ENCODE results near the gene WDR86. TPM values are rescaled to one million over a fixed set of nuclear protein-coding genes. Genes with fewer than 3 reads are reported as not detected.

Gene WDR86
- total and polyA plus RNA-seq, 3 experiments from 2014 or later: 0.55 to 10.4 (median 0.59) TPM

GRCh38 chr7:151351027-151351426 is 58.8 kb downstream of the WDR86 start:
- no peaks in the 10 kb centered on the region for H3K9me3 ChIP-seq (ENCODE audit: low read length)
- Mint-ChIP-seq H3K9me3 (no peaks in the 10 kb centered on the region), H3K27me3 (peaks cover 0 to 2% of the 10 kb centered on the region in 2 donors), H3K36me3 (peaks cover 5 to 81% (median 12%) of the 10 kb centered on the region in 3 donors), H3K4me1 (peaks cover 38 to 73% (median 48%) of the 10 kb centered on the region in 3 donors), H3K27ac (peak overlapping the region; percentile 95 to 99 (median 96)), H3K4me3 (peak overlapping the region in 6 of 7 donors; percentile 45 to 87 (median 74))
- CTCF ChIA-PET: interaction anchor here (0.7 to 9.2 kb wide), 15 partner anchors 9 to 282 kb away, joined by 3 to 118 read pairs (median 5); partner anchors contain the start of gene NUB1
- peaks cover 39% of the 10 kb centered on the region for H3K4me1 ChIP-seq (ENCODE audit: insufficient read depth, low read length)
- POLR2A ChIA-PET: interaction anchor here (0.8 to 5.1 kb wide), 3 partner anchors 10 to 36 kb away, joined by 3 to 19 read pairs (median 4); partner anchors contain the start of gene NUB1
- no peak overlapping the region for H3K4me3 ChIP-seq (ENCODE audit: low read length)
- peak overlapping the region; percentile 43 for H3K27ac ChIP-seq (ENCODE audit: low read depth, low read length)
- no peaks in the 10 kb centered on the region for H3K27me3 ChIP-seq (ENCODE audit: insufficient read depth, low read length, poor library complexity, severe bottlenecking)
- H3K36me3 ChIP-seq (ENCODE audit: insufficient read depth, low read length): peaks cover 48% of the 10 kb centered on the region
- peak in 2 of 5 donors; percentile 13 to 20 for DNase-seq

- peaks cover 39% of the 10 kb centered on the region for H3K4me1 ChIP-seq (ENCODE audit: insufficient read depth, low read length)
- H3K4me1 Mint-ChIP-seq: peaks cover 37 to 71% (median 53%) of the 10 kb centered on the region in 3 donors
- H3K9me3 ChIP-seq (ENCODE audit: low read length): no peaks in the 10 kb centered on the region
- H3K27ac Mint-ChIP-seq: peak overlapping the region; percentile 96 to 99 (median 98)
- no peaks in the 10 kb centered on the region for H3K9me3 Mint-ChIP-seq
- H3K36me3 ChIP-seq (ENCODE audit: insufficient read depth, low read length): peaks cover 42% of the 10 kb centered on the region
- peak overlapping the region; percentile 92 for H3K27ac ChIP-seq (ENCODE audit: low read depth, low read length)
- H3K27me3 ChIP-seq (ENCODE audit: insufficient read depth, low read length, poor library complexity, severe bottlenecking): no peaks in the 10 kb centered on the region
- H3K4me3 Mint-ChIP-seq: peak overlapping the region; percentile 83 to 94 (median 89)
- peaks cover 4 to 76% (median 6%) of the 10 kb centered on the region in 3 donors for H3K36me3 Mint-ChIP-seq
- H3K27me3 Mint-ChIP-seq: peaks cover 0 to 2% of the 10 kb centered on the region in 2 donors
- ChIA-PET POLR2A (interaction anchor here (0.6 to 5.1 kb wide), 3 partner anchors 8 to 170 kb away, joined by 3 to 19 read pairs (median 6); partner anchors contain the start of genes NUB1 and RHEB), CTCF (interaction anchor here (0.8 to 9.2 kb wide), 9 partner anchors 10 to 100 kb away, joined by 3 to 118 read pairs (median 8); partner anchors contain the start of gene WDR86)
- no peak for DNase-seq
- H3K4me3 ChIP-seq (ENCODE audit: low read length): peak overlapping the region; percentile 64
These were observed 60.4 kb downstream of the WDR86 start for GRCh38 chr7:151349507-151349853.

GRCh38 chr7:151348970-151349369 is 60.9 kb downstream of the WDR86 start:
- H3K4me1 Mint-ChIP-seq: peaks cover 37 to 66% (median 48%) of the 10 kb centered on the region in 3 donors
- H3K4me3 ChIP-seq (ENCODE audit: low read length): peak overlapping the region; percentile 64
- peaks cover 0 to 2% of the 10 kb centered on the region in 2 donors for H3K27me3 Mint-ChIP-seq
- H3K4me3 Mint-ChIP-seq: peak overlapping the region in 5 of 7 donors; percentile 10 to 94 (median 83)
- H3K27ac ChIP-seq (ENCODE audit: low read depth, low read length): peak overlapping the region; percentile 92
- POLR2A ChIA-PET: no interaction called here
- no peaks in the 10 kb centered on the region for H3K9me3 Mint-ChIP-seq
- CTCF ChIA-PET: interaction anchor here (1.2 to 9.2 kb wide), 4 partner anchors 9 to 61 kb away, joined by 4 to 118 read pairs (median 6); partner anchors contain the start of gene WDR86
- H3K27ac Mint-ChIP-seq: peak overlapping the region; percentile 96 to 99 (median 98)
- H3K27me3 ChIP-seq (ENCODE audit: insufficient read depth, low read length, poor library complexity, severe bottlenecking): no peaks in the 10 kb centered on the region
- peaks cover 39% of the 10 kb centered on the region for H3K4me1 ChIP-seq (ENCODE audit: insufficient read depth, low read length)
- DNase-seq: no peak
- peaks cover 3 to 72% (median 4%) of the 10 kb centered on the region in 3 donors for H3K36me3 Mint-ChIP-seq
- peaks cover 42% of the 10 kb centered on the region for H3K36me3 ChIP-seq (ENCODE audit: insufficient read depth, low read length)
- H3K9me3 ChIP-seq (ENCODE audit: low read length): no peaks in the 10 kb centered on the region

- DNase-seq: no peak
- Histone ChIP-seq H3K4me1 (ENCODE audit: insufficient read depth, low read length) (peaks cover 41% of the 10 kb centered on the region), H3K9me3 (ENCODE audit: low read length) (no peaks in the 10 kb centered on the region), H3K27me3 (ENCODE audit: insufficient read depth, low read length, poor library complexity, severe bottlenecking) (no peaks in the 10 kb centered on the region), H3K4me3 (ENCODE audit: low read length) (no peak overlapping the region), H3K27ac (ENCODE audit: low read depth, low read length) (no peak overlapping the region), H3K36me3 (ENCODE audit: insufficient read depth, low read length) (peaks cover 35% of the 10 kb centered on the region)
- Mint-ChIP-seq H3K9me3 (no peaks in the 10 kb centered on the region), H3K4me1 (peaks cover 38 to 69% (median 56%) of the 10 kb centered on the region in 3 donors), H3K4me3 (no peak overlapping the region), H3K27ac (peak overlapping the region in 1 of 8 donors; percentile 96), H3K36me3 (peaks cover 3 to 67% (median 4%) of the 10 kb centered on the region in 3 donors), H3K27me3 (peaks cover 0 to 2% of the 10 kb centered on the region in 2 donors)
- POLR2A ChIA-PET: no interaction called here
- CTCF ChIA-PET: interaction anchor here (1.1 kb wide), 1 partner anchor 32 kb away, joined by 4 read pairs; no protein-coding TSS in a partner anchor
These were observed 62.6 kb downstream of the WDR86 start for GRCh38 chr7:151347200-151347599.

- no peak for DNase-seq
- ChIA-PET POLR2A (no interaction called here), CTCF (no interaction called here)
- H3K27ac ChIP-seq (ENCODE audit: low read depth, low read length): no peak overlapping the region
- peaks cover 30 to 62% (median 50%) of the 10 kb centered on the region in 3 donors for H3K4me1 Mint-ChIP-seq
- peak overlapping the region in 1 of 7 donors; percentile 35 for H3K4me3 Mint-ChIP-seq
- H3K4me1 ChIP-seq (ENCODE audit: insufficient read depth, low read length): peaks cover 33% of the 10 kb centered on the region
- peak overlapping the region in 4 of 8 donors; percentile 29 to 73 (median 35) for H3K27ac Mint-ChIP-seq
- peaks cover 35% of the 10 kb centered on the region for H3K36me3 ChIP-seq (ENCODE audit: insufficient read depth, low read length)
- no peaks in the 10 kb centered on the region for H3K9me3 ChIP-seq (ENCODE audit: low read length)
- H3K27me3 Mint-ChIP-seq: peaks cover 0 to 2% of the 10 kb centered on the region in 2 donors
- no peaks in the 10 kb centered on the region for H3K9me3 Mint-ChIP-seq
- H3K27me3 ChIP-seq (ENCODE audit: insufficient read depth, low read length, poor library complexity, severe bottlenecking): no peaks in the 10 kb centered on the region
- peaks cover 3 to 60% (median 4%) of the 10 kb centered on the region in 3 donors for H3K36me3 Mint-ChIP-seq
- no peak overlapping the region for H3K4me3 ChIP-seq (ENCODE audit: low read length)
These were observed 63.4 kb downstream of the WDR86 start for GRCh38 chr7:151346470-151346769.

GRCh38 chr7:151345576-151346469 is 64.0 kb downstream of the WDR86 start:
- H3K27ac ChIP-seq (ENCODE audit: low read depth, low read length): no peak overlapping the region
- ChIA-PET POLR2A (no interaction called here), CTCF (no interaction called here)
- Mint-ChIP-seq H3K36me3 (peaks cover 3 to 55% (median 4%) of the 10 kb centered on the region in 3 donors), H3K27ac (peak overlapping the region in 6 of 8 donors; percentile 13 to 73 (median 38)), H3K4me3 (peak overlapping the region in 1 of 7 donors; percentile 35), H3K9me3 (no peaks in the 10 kb centered on the region), H3K4me1 (peaks cover 27 to 59% (median 47%) of the 10 kb centered on the region in 3 donors), H3K27me3 (no peaks in the 10 kb centered on the region)
- H3K27me3 ChIP-seq (ENCODE audit: insufficient read depth, low read length, poor library complexity, severe bottlenecking): no peaks in the 10 kb centered on the region
- peaks cover 29% of the 10 kb centered on the region for H3K36me3 ChIP-seq (ENCODE audit: insufficient read depth, low read length)
- no peak for DNase-seq
- H3K9me3 ChIP-seq (ENCODE audit: low read length): no peaks in the 10 kb centered on the region
- H3K4me1 ChIP-seq (ENCODE audit: insufficient read depth, low read length): peaks cover 33% of the 10 kb centered on the region
- no peak overlapping the region for H3K4me3 ChIP-seq (ENCODE audit: low read length)

GRCh38 chr7:151343516-151343915 is 66.3 kb downstream of the WDR86 start:
- Histone ChIP-seq H3K9me3 (ENCODE audit: low read length) (no peaks in the 10 kb centered on the region), H3K4me3 (ENCODE audit: low read length) (no peak overlapping the region), H3K36me3 (ENCODE audit: insufficient read depth, low read length) (peaks cover 27% of the 10 kb centered on the region), H3K27me3 (ENCODE audit: insufficient read depth, low read length, poor library complexity, severe bottlenecking) (no peaks in the 10 kb centered on the region), H3K4me1 (ENCODE audit: insufficient read depth, low read length) (peaks cover 28% of the 10 kb centered on the region), H3K27ac (ENCODE audit: low read depth, low read length) (no peak overlapping the region)
- CTCF ChIA-PET: interaction anchor here (1.0 to 1.6 kb wide), 3 partner anchors 25 to 40 kb away, joined by 3 to 7 read pairs (median 3); no protein-coding TSS in a partner anchor
- Mint-ChIP-seq H3K9me3 (peaks cover 0 to 9% (median 2%) of the 10 kb centered on the region in 5 donors), H3K36me3 (peaks cover 7 to 39% (median 7%) of the 10 kb centered on the region in 3 donors), H3K27me3 (no peaks in the 10 kb centered on the region), H3K4me1 (peaks cover 30 to 49% (median 49%) of the 10 kb centered on the region in 3 donors), H3K27ac (peak overlapping the region in 3 of 8 donors; percentile 24 to 95 (median 93)), H3K4me3 (peak overlapping the region; percentile 85 to 92 (median 89))
- no peak for DNase-seq
- POLR2A ChIA-PET: no interaction called here
